BE2C (cell line): ENCODE data around the gene IL17RD.

Experiments used
- DNase-seq: peaks from one replicate; pipeline ENCODE4 v3.0.0-alpha.2; 2020
- H3K27me3 ChIP-seq: fragments of 250-450 bp; sonication (Bioruptor Pico); 2 replicates; pipeline ENCODE4 v1.5.1; 2020; ENCODE audit warnings: mild to moderate bottlenecking
- H3K36me3 ChIP-seq: fragments of 250-450 bp; sonication (Bioruptor Pico); 2 replicates; pipeline ENCODE4 v1.5.1; 2020; ENCODE audit warnings: mild to moderate bottlenecking
- H3K4me1 ChIP-seq: fragments of 250-450 bp; sonication (Bioruptor Pico); 2 replicates; pipeline ENCODE4 v1.5.1; 2020
- H3K4me3 ChIP-seq: 2 replicates; pipeline ENCODE4 v1.5.1; 2011; ENCODE audit warnings: low read depth, low read length
- H3K9me3 ChIP-seq: fragments of 250-450 bp; sonication (Bioruptor Pico); 2 replicates; pipeline ENCODE4 v1.5.1; 2020
- TF ChIP-seq, protein P1 (sequence below): IDR thresholded peaks from 2 replicates; pipeline ENCODE4 v1.5.1; 2012; ENCODE audit warnings: mild to moderate bottlenecking, low read depth, low read length

IL17RD gene

DNA sequence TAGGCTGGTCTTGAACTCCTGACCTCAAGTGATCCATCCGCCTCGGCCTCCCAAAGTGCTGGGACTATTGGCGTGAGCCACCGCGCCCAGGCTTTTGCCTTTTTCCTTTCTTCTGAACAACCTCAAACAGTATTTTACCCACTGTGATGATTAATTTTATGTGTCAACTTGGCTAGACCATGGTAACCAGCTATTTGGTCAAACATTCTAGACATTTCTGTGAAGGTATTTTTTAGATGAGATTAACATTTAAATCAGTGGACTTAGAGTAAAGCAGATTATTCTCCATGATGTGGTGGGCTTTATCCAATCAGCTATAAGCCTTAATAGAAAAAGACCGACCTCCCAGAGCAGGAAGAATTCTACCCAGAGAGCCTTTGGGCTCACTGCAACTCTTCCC lies 98.7 kb downstream of the IL17RD start:
- H3K27me3 ChIP-seq, result no peaks in the 10 kb centered on the region
- H3K9me3 ChIP-seq, result no peaks in the 10 kb centered on the region
- no peak for DNase-seq
- no peaks in the 10 kb centered on the region for H3K36me3 ChIP-seq
- no peak overlapping the region for H3K4me3 ChIP-seq
- H3K4me1 ChIP-seq, result no peaks in the 10 kb centered on the region
- TF ChIP-seq, protein P1, sequence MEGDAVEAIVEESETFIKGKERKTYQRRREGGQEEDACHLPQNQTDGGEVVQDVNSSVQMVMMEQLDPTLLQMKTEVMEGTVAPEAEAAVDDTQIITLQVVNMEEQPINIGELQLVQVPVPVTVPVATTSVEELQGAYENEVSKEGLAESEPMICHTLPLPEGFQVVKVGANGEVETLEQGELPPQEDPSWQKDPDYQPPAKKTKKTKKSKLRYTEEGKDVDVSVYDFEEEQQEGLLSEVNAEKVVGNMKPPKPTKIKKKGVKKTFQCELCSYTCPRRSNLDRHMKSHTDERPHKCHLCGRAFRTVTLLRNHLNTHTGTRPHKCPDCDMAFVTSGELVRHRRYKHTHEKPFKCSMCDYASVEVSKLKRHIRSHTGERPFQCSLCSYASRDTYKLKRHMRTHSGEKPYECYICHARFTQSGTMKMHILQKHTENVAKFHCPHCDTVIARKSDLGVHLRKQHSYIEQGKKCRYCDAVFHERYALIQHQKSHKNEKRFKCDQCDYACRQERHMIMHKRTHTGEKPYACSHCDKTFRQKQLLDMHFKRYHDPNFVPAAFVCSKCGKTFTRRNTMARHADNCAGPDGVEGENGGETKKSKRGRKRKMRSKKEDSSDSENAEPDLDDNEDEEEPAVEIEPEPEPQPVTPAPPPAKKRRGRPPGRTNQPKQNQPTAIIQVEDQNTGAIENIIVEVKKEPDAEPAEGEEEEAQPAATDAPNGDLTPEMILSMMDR, result no peak

DNA sequence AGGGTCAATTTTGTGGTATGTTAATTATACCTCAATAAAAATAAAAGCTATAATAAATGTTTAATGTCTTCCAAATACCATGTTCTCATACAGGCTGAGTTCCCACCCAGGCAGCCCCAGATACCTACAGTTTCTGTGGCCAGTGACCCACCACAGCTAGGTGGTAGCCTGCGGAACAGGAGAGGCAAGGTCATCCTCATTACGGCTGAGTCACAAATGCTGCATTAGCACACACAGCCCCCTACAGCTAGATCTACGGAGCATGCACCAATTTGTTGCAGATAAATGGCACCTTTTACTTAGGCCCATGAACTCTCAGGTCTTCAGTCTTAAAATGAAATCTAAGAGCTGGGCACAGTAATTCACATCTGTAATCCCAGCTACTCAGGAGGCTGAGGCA lies 99.6 kb downstream of the IL17RD start:
- Histone ChIP-seq H3K4me3 (no peak overlapping the region), H3K27me3 (no peaks in the 10 kb centered on the region), H3K9me3 (no peaks in the 10 kb centered on the region), H3K4me1 (no peaks in the 10 kb centered on the region), H3K36me3 (no peaks in the 10 kb centered on the region)
- no peak for DNase-seq
- TF ChIP-seq, protein P1, result no peak

DNA sequence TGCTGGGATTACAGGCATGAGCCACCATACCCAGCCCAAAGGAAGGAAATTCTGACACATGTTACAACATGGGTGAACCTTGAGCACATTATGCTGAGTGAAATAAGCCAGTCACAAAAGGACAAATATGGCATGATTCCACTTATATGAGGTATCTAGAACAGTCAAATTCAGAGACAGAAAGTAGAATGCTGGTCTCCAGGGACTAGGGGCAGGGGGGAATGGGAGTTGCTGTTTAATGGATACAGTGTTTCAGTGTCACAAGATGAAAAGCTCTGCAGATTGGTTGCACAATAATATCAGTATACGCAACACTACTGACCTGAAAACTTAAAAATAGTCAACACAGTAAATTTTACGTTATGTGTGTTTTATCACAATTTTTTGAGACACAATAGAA lies 100.6 kb downstream of the IL17RD start:
- TF ChIP-seq, protein P1, result no peak
- Histone ChIP-seq H3K36me3 (no peaks in the 10 kb centered on the region), H3K27me3 (no peaks in the 10 kb centered on the region), H3K9me3 (no peaks in the 10 kb centered on the region), H3K4me3 (no peak overlapping the region), H3K4me1 (no peaks in the 10 kb centered on the region)
- DNase-seq, result no peak

DNA sequence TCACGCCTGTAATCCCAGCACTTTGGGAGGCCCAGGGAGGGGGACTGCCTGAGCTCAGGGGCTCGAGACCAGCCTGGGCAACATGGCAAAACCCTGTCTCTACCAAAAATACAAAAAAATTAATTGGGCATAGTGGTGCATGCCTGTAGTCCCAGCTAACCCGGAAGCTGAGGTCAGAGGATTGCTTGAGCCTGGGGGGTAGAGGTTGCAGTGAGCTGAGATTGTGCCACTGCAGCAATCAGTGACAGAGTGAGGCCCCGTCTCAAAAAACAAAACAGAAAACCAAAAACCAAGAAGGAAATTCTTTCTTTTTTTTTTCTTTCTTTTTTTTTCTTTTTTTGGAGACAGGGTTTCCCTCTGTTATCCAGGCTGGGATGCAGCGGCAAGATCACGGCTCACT lies 101.2 kb downstream of the IL17RD start:
- DNase-seq, result no peak
- Histone ChIP-seq H3K36me3 (no peaks in the 10 kb centered on the region), H3K4me1 (no peaks in the 10 kb centered on the region), H3K4me3 (no peak overlapping the region), H3K9me3 (no peaks in the 10 kb centered on the region), H3K27me3 (no peaks in the 10 kb centered on the region)
- TF ChIP-seq, protein P1, result no peak

DNA sequence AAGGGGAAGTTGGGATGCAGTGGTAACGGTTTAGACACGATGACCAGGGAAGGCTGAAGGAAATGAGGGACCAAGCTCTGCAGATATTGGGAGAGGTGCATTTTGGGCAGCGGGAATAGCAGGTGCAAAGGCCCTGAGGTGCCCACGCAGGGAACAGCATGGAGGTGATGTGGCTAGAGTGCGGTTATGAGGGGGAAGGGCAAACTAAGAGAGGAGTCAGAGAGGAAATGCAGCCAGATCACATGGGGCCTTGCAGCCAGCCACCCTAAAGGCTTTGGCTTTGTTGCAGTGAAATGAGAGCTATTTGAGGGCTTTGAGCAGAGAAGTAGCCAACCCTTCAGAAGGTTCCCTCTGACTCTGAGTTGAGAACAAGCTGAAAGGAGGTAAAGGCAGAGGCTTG lies 102.1 kb downstream of the IL17RD start:
- no peaks in the 10 kb centered on the region for H3K9me3 ChIP-seq
- no peaks in the 10 kb centered on the region for H3K36me3 ChIP-seq
- H3K4me3 ChIP-seq, result no peak overlapping the region
- H3K27me3 ChIP-seq, result no peaks in the 10 kb centered on the region
- DNase-seq, result no peak
- no peaks in the 10 kb centered on the region for H3K4me1 ChIP-seq
- TF ChIP-seq, protein P1, result no peak

DNA sequence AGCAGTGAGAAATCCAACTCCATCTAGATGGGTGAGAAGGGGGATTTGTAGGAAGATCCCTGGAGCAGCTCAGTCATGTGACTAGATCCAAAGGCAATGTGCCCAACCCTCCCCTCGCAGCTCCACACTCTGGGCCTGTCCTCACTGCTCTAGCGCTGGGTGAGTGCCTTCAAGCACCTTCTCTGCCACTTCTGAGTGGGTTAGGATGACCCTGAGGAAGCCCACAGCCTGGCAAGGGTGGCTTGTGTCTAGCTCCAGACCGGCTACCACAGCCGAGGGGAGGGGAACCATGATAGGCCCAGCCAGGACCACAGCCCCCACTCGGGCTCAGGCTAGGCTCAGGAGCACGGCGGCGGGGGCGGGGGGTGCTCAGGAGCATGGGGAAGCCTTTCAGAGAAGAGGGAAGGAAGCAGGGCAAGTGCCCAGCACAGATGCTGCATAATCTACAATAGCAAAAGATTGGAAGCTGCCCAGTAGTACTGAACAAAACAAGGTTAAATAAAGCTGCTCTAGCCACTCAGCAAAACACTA lies 103.0 kb downstream of the IL17RD start:
- H3K36me3 ChIP-seq, result no peaks in the 10 kb centered on the region
- TF ChIP-seq, protein P1, result no peak
- H3K4me1 ChIP-seq, result no peaks in the 10 kb centered on the region
- H3K4me3 ChIP-seq, result no peak overlapping the region
- no peaks in the 10 kb centered on the region for H3K9me3 ChIP-seq
- DNase-seq, result no peak
- no peaks in the 10 kb centered on the region for H3K27me3 ChIP-seq
